Activated B cell treated with CpG ODN at 0.5 μM for 24 hours (primary cell): ENCODE data around the gene NRTN. TPM values are rescaled to one million over a fixed set of nuclear protein-coding genes. Genes with fewer than 3 reads are reported as not detected.

Source experiments
- ATAC-seq: fragments of 200-7000 bp; cut with Tn5 transposase; one replicate; pipeline ENCODE4 v1.10.0; 2021; ENCODE audit warnings: low read depth, mild to moderate bottlenecking, moderate library complexity
- CTCF ChIA-PET: fragments of 350-600 bp; sonication (Branson Sonifier 250); formaldehyde crosslinking; loops from one replicate; lab custom pipeline; 2021; ENCODE audit warnings: antibody characterized with exemption; lab: Charles Lee
- POLR2A ChIA-PET: fragments of 350-600 bp; sonication (Branson Sonifier 250); formaldehyde crosslinking; loops from one replicate; lab custom pipeline; 2021; ENCODE audit warnings: antibody characterized with exemption; lab: Charles Lee
- DNase-seq: peaks from one replicate; pipeline ENCODE4 v3.0.0; 2022
- H3K27ac Mint-ChIP-seq: one replicate; pipeline ENCODE4 v1.8.0; 2020; ENCODE audit warnings: mixed read lengths
- H3K27me3 Mint-ChIP-seq: one replicate; pipeline ENCODE4 v1.8.0; 2021; ENCODE audit warnings: mixed read lengths
- H3K36me3 Mint-ChIP-seq: one replicate; pipeline ENCODE4 v1.8.0; 2021; ENCODE audit warnings: low read depth, mixed read lengths
- H3K4me1 Mint-ChIP-seq: one replicate; pipeline ENCODE4 v1.8.0; 2021; ENCODE audit warnings: mixed read lengths
- H3K4me3 Mint-ChIP-seq: one replicate; pipeline ENCODE4 v1.8.0; 2020; ENCODE audit warnings: mild to moderate bottlenecking, mixed read lengths
- H3K9me3 Mint-ChIP-seq: one replicate; pipeline ENCODE4 v1.8.0; 2020; ENCODE audit warnings: mixed read lengths
- CTCF ChIP-seq: fragments of 200-600 bp; IDR thresholded peaks from one replicate; pipeline ENCODE4 v1.8.0; 2022; ENCODE audit warnings: antibody characterized with exemption, mild to moderate bottlenecking
- intact Hi-C: fragments of 100-400 bp; cut with micrococcal nuclease; formaldehyde crosslinking; loops from one replicate; pipeline ENCODE4 v1.15.1; 2024
- total RNA-seq: library from RNA; stranded (reverse); gene quantifications from 2 replicates; pipeline ENCODE4 v1.2.3, GENCODE V29; 2022

Gene NRTN, protein sequence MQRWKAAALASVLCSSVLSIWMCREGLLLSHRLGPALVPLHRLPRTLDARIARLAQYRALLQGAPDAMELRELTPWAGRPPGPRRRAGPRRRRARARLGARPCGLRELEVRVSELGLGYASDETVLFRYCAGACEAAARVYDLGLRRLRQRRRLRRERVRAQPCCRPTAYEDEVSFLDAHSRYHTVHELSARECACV
- 0.32 and 0.42 TPM in 2 replicates for total RNA-seq

GRCh38 chr19:5804516-5805461 lies at the start of gene NRTN:
Gene NRTN (plus strand): TSS chr19:5805067. CDS start chr19:5824166, 19,099 bp downstream.
- ChIA-PET POLR2A (interaction anchor here (0.7 to 1.7 kb wide), 9 partner anchors 14 to 1211 kb away, joined by 3 to 11 read pairs (median 4); partner anchors contain the start of genes ALKBH7, CATSPERD, DUS3L and NDUFA11), CTCF (interaction anchor here (0.7 to 1.7 kb wide), 15 partner anchors 9 to 218 kb away, joined by 3 to 21 read pairs (median 5); partner anchors contain the start of gene DUS3L)
- ATAC-seq (peak; percentile 47), DNase-seq (peak; percentile 51)
- intact Hi-C loops, result loop anchor here (1.0 kb wide), 5 partner anchors 13 to 218 kb away; partner anchors contain the start of genes DUS3L and VMAC
- Mint-ChIP-seq H3K4me3 (peak within 1 kb of the TSS; percentile 67), H3K36me3 (no peaks in the 10 kb centered on the region), H3K4me1 (peaks cover 24% of the 10 kb centered on the region), H3K27me3 (peaks cover 20% of the 10 kb centered on the region), H3K27ac (peak within 1 kb of the TSS; percentile 18), H3K9me3 (no peaks in the 10 kb centered on the region)
- no peak for TF ChIP-seq CTCF

DNA sequence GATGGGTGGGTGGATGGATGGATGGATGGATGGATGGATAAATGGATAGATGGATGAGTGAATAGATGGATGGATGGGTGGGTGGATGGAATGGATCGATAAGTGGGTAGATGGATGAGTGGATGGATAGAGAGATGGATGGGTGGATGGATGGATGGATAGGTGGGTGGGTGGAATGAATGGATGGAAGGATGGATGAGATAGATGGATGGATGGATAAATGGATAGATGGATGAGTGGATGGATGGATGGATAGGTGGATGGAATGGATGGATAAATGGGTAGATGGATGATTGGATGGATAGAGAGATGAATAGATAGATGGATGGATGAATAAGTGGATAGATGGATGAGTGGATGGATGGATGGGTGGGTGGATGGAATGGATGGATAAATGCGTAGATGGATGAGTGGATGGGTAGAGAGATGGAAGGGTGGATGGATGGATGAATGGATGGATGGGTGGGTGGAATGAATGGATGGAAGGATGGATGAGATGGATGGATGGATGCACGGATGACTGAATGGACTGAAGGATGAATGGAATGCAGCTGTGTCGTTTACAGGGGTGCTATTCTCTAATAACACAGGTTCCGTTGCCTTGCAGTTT lies 42.2 kb upstream of the NRTN start:
- DNase-seq, result no peak
- intact Hi-C loops, result no loop called here
- no peak overlapping the region for H3K4me3 Mint-ChIP-seq
- H3K27me3 Mint-ChIP-seq, result peaks cover 2% of the 10 kb centered on the region
- no peaks in the 10 kb centered on the region for H3K36me3 Mint-ChIP-seq
- no peak for ATAC-seq
- no peak for TF ChIP-seq CTCF
- H3K27ac Mint-ChIP-seq, result no peak overlapping the region
- CTCF ChIA-PET, result no interaction called here
- H3K9me3 Mint-ChIP-seq, result no peaks in the 10 kb centered on the region
- no peaks in the 10 kb centered on the region for H3K4me1 Mint-ChIP-seq
- POLR2A ChIA-PET, result no interaction called here

DNA sequence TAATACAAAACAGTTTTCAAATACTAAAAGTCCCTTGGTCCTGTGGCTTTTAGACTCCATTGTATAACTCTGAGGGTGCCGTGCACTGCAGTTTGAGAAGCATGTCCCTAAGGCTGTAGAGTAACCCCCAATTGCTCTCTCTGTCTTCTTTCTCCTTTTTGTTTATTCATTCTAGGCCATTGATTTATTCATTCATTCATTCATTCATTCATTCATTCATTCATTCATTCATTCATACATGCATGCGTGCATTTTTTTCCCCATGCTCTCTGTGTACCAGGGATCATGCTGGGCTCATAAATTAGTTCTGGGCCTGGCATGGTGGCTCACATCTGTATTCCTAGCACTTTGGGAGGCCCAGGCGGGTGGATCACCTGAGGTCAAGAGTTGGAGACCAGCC lies 39.6 kb upstream of the NRTN start:
- no peaks in the 10 kb centered on the region for H3K36me3 Mint-ChIP-seq
- TF ChIP-seq CTCF, result no peak
- ATAC-seq (no peak), DNase-seq (no peak)
- CTCF ChIA-PET, result no interaction called here
- POLR2A ChIA-PET, result no interaction called here
- H3K27ac Mint-ChIP-seq, result no peak overlapping the region
- no peaks in the 10 kb centered on the region for H3K4me1 Mint-ChIP-seq
- H3K27me3 Mint-ChIP-seq, result no peaks in the 10 kb centered on the region
- no peak overlapping the region for H3K4me3 Mint-ChIP-seq
- no peaks in the 10 kb centered on the region for H3K9me3 Mint-ChIP-seq
- intact Hi-C loops, result no loop called here

DNA sequence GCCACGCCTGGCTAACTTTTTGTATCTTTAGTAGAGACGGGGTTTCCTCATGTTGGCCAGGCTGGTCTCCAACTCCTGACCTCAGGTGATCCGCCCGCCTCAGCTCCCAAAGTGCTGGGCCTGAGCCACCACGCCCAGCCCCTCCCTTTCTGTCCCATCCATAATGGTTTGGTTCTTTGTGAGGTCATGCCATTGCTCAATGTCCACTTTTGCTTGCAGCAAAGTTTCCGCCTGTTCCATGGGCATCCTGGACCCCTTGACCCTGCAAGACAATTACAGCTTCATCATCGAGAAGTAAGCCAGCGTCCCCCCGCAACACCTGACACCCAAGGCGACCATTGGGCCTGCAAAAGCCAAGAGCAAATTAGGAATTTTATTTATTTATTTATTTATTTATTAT lies 36.9 kb upstream of the NRTN start:
- Mint-ChIP-seq H3K9me3 (no peaks in the 10 kb centered on the region), H3K36me3 (no peaks in the 10 kb centered on the region), H3K27me3 (no peaks in the 10 kb centered on the region), H3K4me3 (no peak overlapping the region), H3K4me1 (no peaks in the 10 kb centered on the region), H3K27ac (no peak overlapping the region)
- no peak for TF ChIP-seq CTCF
- intact Hi-C loops, result no loop called here
- ChIA-PET CTCF (no interaction called here), POLR2A (no interaction called here)
- no peak for ATAC-seq
- no peak for DNase-seq
